Fibroblast of villous mesenchyme (primary cell): ENCODE data around the gene HNRNPA1L2. TPM values are rescaled to one million over a fixed set of nuclear protein-coding genes. Genes with fewer than 3 reads are reported as not detected.

ENCODE experiments used
- DNase-seq: peaks from one replicate; pipeline ENCODE4 v3.0.0-alpha.2; 2010; ENCODE audit warnings: low read depth
- H3K4me3 ChIP-seq: 2 replicates; pipeline ENCODE4 v1.5.1; 2011; ENCODE audit warnings: low read depth, mild to moderate bottlenecking, low read length
- total RNA-seq: library from RNA; depleted of rRNA; stranded (reverse); fragments of >200 nt; gene quantifications from 2 replicates; pipeline ENCODE4 v1.2.3, GENCODE V29; 2012
- TF ChIP-seq, protein P1 (sequence below): IDR thresholded peaks from 2 replicates; pipeline ENCODE4 v1.5.1; 2012; ENCODE audit warnings: low read depth, mild to moderate bottlenecking, low read length; ENCODE audit not compliant: insufficient read depth

HNRNPA1L2 gene
- total RNA-seq, 1 donor, result 3.0 TPM

DNA sequence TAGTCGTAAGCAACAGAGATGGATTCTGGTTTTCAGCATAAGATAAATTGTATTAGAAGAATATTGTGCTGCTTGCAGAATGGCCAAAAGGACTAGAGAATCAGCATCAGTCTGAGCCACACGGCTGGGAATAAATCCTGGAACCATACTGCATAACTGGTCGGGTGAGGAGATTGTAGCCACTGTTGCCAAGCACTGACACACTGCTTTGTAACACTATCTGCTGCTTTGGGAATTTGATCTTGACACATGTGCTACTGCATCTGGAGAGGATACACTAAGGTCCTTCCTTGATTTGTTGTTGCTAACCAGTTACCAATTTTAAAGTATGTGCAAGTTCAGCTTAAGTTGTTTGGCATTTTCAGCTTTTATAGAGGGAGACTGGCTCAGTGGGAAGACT, 1.9 kb downstream of the HNRNPA1L2 start:
- no peak for DNase-seq
- H3K4me3 ChIP-seq, result no peak overlapping the region
- TF ChIP-seq, protein P1, sequence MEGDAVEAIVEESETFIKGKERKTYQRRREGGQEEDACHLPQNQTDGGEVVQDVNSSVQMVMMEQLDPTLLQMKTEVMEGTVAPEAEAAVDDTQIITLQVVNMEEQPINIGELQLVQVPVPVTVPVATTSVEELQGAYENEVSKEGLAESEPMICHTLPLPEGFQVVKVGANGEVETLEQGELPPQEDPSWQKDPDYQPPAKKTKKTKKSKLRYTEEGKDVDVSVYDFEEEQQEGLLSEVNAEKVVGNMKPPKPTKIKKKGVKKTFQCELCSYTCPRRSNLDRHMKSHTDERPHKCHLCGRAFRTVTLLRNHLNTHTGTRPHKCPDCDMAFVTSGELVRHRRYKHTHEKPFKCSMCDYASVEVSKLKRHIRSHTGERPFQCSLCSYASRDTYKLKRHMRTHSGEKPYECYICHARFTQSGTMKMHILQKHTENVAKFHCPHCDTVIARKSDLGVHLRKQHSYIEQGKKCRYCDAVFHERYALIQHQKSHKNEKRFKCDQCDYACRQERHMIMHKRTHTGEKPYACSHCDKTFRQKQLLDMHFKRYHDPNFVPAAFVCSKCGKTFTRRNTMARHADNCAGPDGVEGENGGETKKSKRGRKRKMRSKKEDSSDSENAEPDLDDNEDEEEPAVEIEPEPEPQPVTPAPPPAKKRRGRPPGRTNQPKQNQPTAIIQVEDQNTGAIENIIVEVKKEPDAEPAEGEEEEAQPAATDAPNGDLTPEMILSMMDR, result no peak

GRCh38 chr13:52646967-52647366, 4.7 kb downstream of the HNRNPA1L2 start:
- no peak for DNase-seq
- TF ChIP-seq, protein P1, result no peak
- H3K4me3 ChIP-seq, result no peak overlapping the region

DNA sequence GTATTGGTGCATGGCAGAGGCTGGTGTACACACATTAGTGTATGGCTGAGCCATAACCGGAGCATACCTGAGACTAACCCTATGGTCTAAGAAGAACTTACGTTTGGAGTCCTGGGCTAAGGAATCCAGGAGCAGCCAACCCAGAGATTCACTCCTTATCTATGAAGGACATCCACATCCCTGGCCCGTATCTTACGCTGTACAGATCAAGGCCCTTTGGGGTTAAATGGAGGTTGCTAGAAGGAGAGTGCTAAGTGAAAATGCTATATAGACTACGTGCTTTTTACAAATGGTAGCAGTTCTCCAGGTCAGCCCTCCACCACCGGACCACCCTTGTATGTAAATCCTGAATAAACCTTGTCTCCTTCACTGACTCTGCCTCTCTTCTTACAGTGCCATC, 8.5 kb downstream of the HNRNPA1L2 start:
- DNase-seq, result no peak
- peak overlapping the region; percentile 98 for H3K4me3 ChIP-seq
- TF ChIP-seq, protein P1, result no peak

GRCh38 chr13:52651897-52652195, 9.6 kb downstream of the HNRNPA1L2 start:
- DNase-seq, result no peak
- H3K4me3 ChIP-seq, result peak overlapping the region; percentile 98
- TF ChIP-seq, protein P1, result no peak

DNA sequence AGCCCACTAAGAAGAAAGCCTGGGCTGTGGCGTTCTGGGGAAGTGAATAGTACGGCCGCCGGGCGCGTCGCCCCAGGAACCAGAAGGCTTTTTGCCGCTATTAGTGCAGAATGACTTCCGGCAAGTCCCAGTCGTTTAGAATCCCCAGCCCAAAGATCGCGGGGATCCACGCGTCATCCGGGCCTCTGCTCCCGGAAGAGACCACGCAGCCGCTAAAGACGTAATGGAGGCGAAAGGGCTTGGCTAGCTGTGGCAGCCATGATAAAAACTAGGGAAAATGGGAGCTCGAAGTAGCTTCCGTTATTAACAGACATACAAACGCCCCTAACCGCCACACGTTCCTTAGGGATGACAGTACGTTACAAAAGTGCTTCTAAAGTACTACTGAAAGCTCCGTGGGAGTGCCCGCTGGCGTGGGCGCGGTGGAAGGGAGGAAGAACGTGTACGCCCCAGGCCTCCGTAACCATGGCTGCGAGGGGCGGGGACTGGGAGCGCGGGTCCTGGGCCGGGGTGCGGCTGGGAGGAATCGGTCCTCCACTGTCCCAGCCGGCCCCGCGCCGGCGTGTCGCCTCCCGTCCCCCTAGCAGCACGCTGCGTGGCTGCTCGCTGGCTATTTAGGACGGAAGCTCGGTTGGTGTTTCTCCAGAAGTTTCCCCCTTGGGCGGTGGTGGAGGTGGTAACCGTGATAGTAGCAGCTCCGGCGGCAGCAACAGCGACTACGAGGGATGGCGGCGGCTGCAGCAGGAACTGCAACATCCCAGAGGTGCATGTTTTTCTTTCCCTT, 10.2 kb downstream of the HNRNPA1L2 start, which contains the start of gene SUGT1:
Gene SUGT1 (plus strand): TSS at position 641 of the 784 bp plus-strand sequence. CDS start 85 bp downstream, at position 726.
- peak within 1 kb of the TSS; percentile 98 for H3K4me3 ChIP-seq
- TF ChIP-seq, protein P1, result peak; percentile 62
- peak; percentile 98 for DNase-seq

- TF ChIP-seq, protein P1, result no peak
- H3K4me3 ChIP-seq, result peak overlapping the region; percentile 98
- DNase-seq, result no peak
Measured at GRCh38 chr13:52652980-52653303, 10.7 kb downstream of the HNRNPA1L2 start.

GRCh38 chr13:52659340-52659739, 17.1 kb downstream of the HNRNPA1L2 start:
- DNase-seq, result no peak
- no peak overlapping the region for H3K4me3 ChIP-seq
- TF ChIP-seq, protein P1, result no peak
